Stomach (tissue), 9 donors: ENCODE measurements around the gene CC2D2B. TPM values are rescaled to one million over a fixed set of nuclear protein-coding genes. Genes with fewer than 3 reads are reported as not detected.
"Not testable (repeated sequence)": the region's sequence is repeated elsewhere in the genome, so short reads cannot be mapped to it uniquely, and the experiment has no call there.

Source experiments
- DNase-seq, 2 donors: peaks; one replicate each; pipeline versions ENCODE4 v3.0.0 to v3.0.0-alpha.2; 2013 to 2019
- H3K27ac ChIP-seq, 5 donors: fragments of 200-600 bp in 4 of 5; sonication (generic) in 4 of 5; one replicate each; pipeline ENCODE4 v1.5.1; 2013 to 2019; ENCODE audit warnings: mild to moderate bottlenecking in 1 of 5, moderate library complexity in 1 of 5
- H3K27me3 ChIP-seq, 3 donors: fragments of 200-600 bp; sonication (generic); one replicate each; pipeline ENCODE4 v1.5.1; 2017 to 2019; ENCODE audit warnings: mixed run types in 1 of 3
- H3K36me3 ChIP-seq, 4 donors: fragments of 200-600 bp; sonication (generic); 1 replicate in 3 of 4; 2 replicates in 1 of 4; pipeline ENCODE4 v1.5.1; 2016 to 2019
- H3K4me1 ChIP-seq, 4 donors: fragments of 200-600 bp; sonication (generic); one replicate each; pipeline ENCODE4 v1.5.1; 2016 to 2019
- H3K4me3 ChIP-seq, 4 donors: fragments of 200-600 bp; sonication (generic) in 3 of 4; one replicate each; pipeline ENCODE4 v1.5.1; 2016 to 2019; ENCODE audit warnings: mild to moderate bottlenecking in 1 of 4
- H3K9me3 ChIP-seq, 4 donors: fragments of 200-600 bp; sonication (generic); one replicate each; pipeline ENCODE4 v1.5.1; 2016 to 2019
- EP300 ChIP-seq: sonication (generic); formaldehyde crosslinking; IDR thresholded peaks from one replicate; pipeline ENCODE4 v1.6.1; 2017; ENCODE audit warnings: antibody characterized with exemption
- POLR2A ChIP-seq, 4 donors: fragments of 450-650 bp; IDR thresholded peaks; one replicate each; pipeline ENCODE4 v1.6.1; 2016; ENCODE audit warnings: antibody characterized with exemption in 4 of 4, control low read depth in 2 of 4, mild to moderate bottlenecking in 1 of 4, moderate library complexity in 1 of 4
- POLR2AphosphoS5 ChIP-seq, 3 donors: sonication (generic); formaldehyde crosslinking; IDR thresholded peaks; one replicate each; pipeline ENCODE4 v1.6.1; 2016; ENCODE audit warnings: antibody characterized with exemption in 3 of 3
- WGBS, 5 donors: extraction: QIAGEN DNeasy Blood & Tissue Kit in 3 of 5; methylation state at CpG; one replicate each; pipeline versions ENCODE4 v1.1.5 to v1.1.7; 2013 to 2018; 5-methylcytosine and 5-hydroxymethylcytosine counted together
- intact Hi-C: fragments of 100-400 bp; cut with DNase I; formaldehyde crosslinking; loops from one replicate; pipeline ENCODE4 v1.15.1; 2023; ENCODE audit warnings: low total_unique reads
- polyA plus RNA-seq, 3 donors: library from polyadenylated mRNA; stranded (reverse); fragments of 200-250 nt; gene quantifications; one replicate each; pipeline ENCODE4 v1.2.3, GENCODE V29; 2013
- total RNA-seq, 5 donors: library from RNA; depleted of rRNA; stranded (reverse); fragments of >200 nt; gene quantifications; one replicate each; pipeline versions ENCODE4 v1.1.0 to v1.2.3, GENCODE V29; 2014 to 2016
- TF ChIP-seq, protein P1 (sequence below), 7 experiments: fragments of 450-650 bp in 4 of 7; fragments of 200-600 bp in 3 of 7; sonication (generic) in 3 of 7; IDR thresholded peaks; one replicate each; pipeline ENCODE4 v1.5.1; 2016 to 2019; ENCODE audit warnings: antibody characterized with exemption in 7 of 7, control low read depth in 2 of 7, mild to moderate bottlenecking in 1 of 7
- donor health status: healthy with polysubstance abuse.
- donor health status: Bipolar disorder and iron deficiency.
- donor health status: healthy.

CC2D2B gene
- total and polyA plus RNA-seq, 8 donors, result 0.12 to 9.2 (median 1.2) TPM; not detected in 3

DNA sequence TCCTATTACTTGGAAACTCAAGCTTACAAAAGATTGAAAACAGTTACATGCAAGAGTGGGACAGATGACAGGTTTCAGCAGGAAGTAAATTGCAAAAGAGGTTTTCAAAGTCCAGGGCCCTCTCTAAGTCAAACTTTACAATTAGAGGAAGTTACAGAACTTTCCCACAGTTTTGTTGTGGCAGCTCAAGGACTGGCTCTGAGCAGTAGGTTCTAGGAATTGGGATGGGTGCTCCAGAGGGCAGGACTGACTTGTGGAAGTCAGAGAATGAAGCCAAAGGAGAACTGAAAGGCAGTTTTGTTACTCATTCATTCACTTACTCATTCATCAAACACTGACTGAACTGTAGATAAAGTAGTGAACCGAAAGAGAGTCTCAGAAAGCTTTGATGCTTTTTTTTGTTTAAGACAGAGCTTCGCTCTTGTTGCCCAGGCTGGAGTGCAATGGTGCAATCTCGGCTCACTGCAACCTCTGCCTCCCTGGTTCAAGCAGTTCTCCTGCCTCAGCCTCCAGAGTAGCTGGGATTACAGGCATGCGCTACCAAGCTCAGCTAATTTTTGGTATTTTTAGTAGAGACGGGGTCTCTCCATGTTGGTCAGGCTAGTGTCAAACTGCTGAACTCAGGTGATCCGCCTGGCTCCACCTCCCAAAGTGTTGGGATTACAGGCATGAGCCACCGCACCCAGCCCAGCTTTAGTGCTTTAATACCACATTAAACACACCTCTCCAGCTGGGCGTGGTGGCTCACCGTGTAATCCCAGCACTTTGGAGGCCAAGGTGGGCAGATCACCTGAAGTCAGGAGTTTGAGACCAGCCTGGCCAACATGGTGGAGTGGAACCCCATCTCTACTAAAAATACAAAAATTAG, 68.8 kb downstream of the CC2D2B start:
- Histone ChIP-seq H3K27me3 (no peaks in the 10 kb centered on the region), H3K4me3 (no peak overlapping the region), H3K9me3 (no peaks in the 10 kb centered on the region), H3K4me1 (no peaks in the 10 kb centered on the region), H3K36me3 (no peaks in the 10 kb centered on the region), H3K27ac (no peak overlapping the region)
- no peak for TF ChIP-seq EP300
- TF ChIP-seq POLR2A (IDR thresholded peaks at IDR 0.05), result no peak
- TF ChIP-seq, protein P1, sequence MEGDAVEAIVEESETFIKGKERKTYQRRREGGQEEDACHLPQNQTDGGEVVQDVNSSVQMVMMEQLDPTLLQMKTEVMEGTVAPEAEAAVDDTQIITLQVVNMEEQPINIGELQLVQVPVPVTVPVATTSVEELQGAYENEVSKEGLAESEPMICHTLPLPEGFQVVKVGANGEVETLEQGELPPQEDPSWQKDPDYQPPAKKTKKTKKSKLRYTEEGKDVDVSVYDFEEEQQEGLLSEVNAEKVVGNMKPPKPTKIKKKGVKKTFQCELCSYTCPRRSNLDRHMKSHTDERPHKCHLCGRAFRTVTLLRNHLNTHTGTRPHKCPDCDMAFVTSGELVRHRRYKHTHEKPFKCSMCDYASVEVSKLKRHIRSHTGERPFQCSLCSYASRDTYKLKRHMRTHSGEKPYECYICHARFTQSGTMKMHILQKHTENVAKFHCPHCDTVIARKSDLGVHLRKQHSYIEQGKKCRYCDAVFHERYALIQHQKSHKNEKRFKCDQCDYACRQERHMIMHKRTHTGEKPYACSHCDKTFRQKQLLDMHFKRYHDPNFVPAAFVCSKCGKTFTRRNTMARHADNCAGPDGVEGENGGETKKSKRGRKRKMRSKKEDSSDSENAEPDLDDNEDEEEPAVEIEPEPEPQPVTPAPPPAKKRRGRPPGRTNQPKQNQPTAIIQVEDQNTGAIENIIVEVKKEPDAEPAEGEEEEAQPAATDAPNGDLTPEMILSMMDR (IDR thresholded peaks at IDR 0.05), result no peak
- TF ChIP-seq POLR2AphosphoS5 (IDR thresholded peaks at IDR 0.05), result no peak
- intact Hi-C loops, result no loop called here
- 80 to 91% (median 86%) methylated on average over 8 to 9 of the region's 9 CpGs for WGBS, 5 donors
- DNase-seq, result no peak

- no peaks in the 10 kb centered on the region for H3K4me1 ChIP-seq
Measured at GRCh38 chr10:95982200-95982599, 74.4 kb downstream of the CC2D2B start.

GRCh38 chr10:95987685-95988426, 80.1 kb downstream of the CC2D2B start:
- DNase-seq, result no peak
- Histone ChIP-seq H3K27ac (no peak overlapping the region), H3K4me1 (no peaks in the 10 kb centered on the region), H3K9me3 (no peaks in the 10 kb centered on the region), H3K27me3 (no peaks in the 10 kb centered on the region), H3K36me3 (no peaks in the 10 kb centered on the region), H3K4me3 (no peak overlapping the region)
- TF ChIP-seq, protein P1 (IDR thresholded peaks at IDR 0.05), result no peak
- TF ChIP-seq POLR2AphosphoS5 (IDR thresholded peaks at IDR 0.05) (no peak), POLR2A (IDR thresholded peaks at IDR 0.05) (no peak), EP300 (no peak)
- intact Hi-C loops, result no loop called here
- 42 to 63% (median 58%) methylated on average over 2 of the region's 2 CpGs for WGBS, 5 donors

More at GRCh38 chr10:95982200-95982599, 74.4 kb downstream of the CC2D2B start:
- no peaks in the 10 kb centered on the region for H3K9me3 ChIP-seq
- H3K36me3 ChIP-seq, result no peaks in the 10 kb centered on the region
- intact Hi-C loops, result no loop called here
- no peak overlapping the region for H3K27ac ChIP-seq
- H3K4me3 ChIP-seq, result no peak overlapping the region
- H3K27me3 ChIP-seq, result no peaks in the 10 kb centered on the region
- no peak for DNase-seq
- TF ChIP-seq POLR2AphosphoS5 (IDR thresholded peaks at IDR 0.05) (no peak), POLR2A (IDR thresholded peaks at IDR 0.05) (no peak), EP300 (no peak)
- TF ChIP-seq, protein P1 (IDR thresholded peaks at IDR 0.05), result no peak
- WGBS, 5 donors, result 77 to 95% (median 94%) methylated on average over 2 of the region's 2 CpGs

DNA sequence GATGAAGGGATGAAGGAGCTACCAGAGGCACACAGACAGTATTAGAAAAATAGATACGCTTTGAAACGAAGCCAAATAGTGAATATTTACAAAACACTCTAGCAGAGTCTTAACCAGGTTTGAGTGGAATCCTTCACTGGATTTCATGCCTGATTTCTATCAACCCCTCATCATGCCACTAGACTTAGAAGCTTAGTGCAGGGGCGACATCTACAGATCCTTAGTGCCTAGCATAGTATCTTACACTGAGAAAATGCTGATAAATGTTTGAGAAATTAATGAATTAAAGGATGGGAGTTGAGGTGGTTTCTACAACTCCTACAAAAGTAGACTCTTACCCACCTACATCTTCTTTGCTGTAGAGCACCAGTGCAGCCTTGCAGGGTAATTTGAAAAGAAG, 80.9 kb downstream of the CC2D2B start:
- 71 to 87% (median 83%) methylated on average over 3 of the region's 3 CpGs for WGBS, 5 donors
- no peak for DNase-seq
- H3K4me3 ChIP-seq, result no peak overlapping the region
- no peaks in the 10 kb centered on the region for H3K4me1 ChIP-seq
- intact Hi-C loops, result no loop called here
- H3K27ac ChIP-seq, result no peak overlapping the region
- no peaks in the 10 kb centered on the region for H3K9me3 ChIP-seq
- no peaks in the 10 kb centered on the region for H3K27me3 ChIP-seq
- no peaks in the 10 kb centered on the region for H3K36me3 ChIP-seq
- TF ChIP-seq POLR2A (IDR thresholded peaks at IDR 0.05), result no peak
- TF ChIP-seq, protein P1 (IDR thresholded peaks at IDR 0.05), result no peak
- TF ChIP-seq EP300, result no peak
- no peak for TF ChIP-seq POLR2AphosphoS5 (IDR thresholded peaks at IDR 0.05)

- H3K4me1 ChIP-seq, DNase-seq, H3K9me3 ChIP-seq, H3K36me3 ChIP-seq, intact Hi-C loops, H3K27ac ChIP-seq, H3K4me3 ChIP-seq, H3K27me3 ChIP-seq: not testable (repeated sequence)
- 86 to 95% (median 90%) methylated on average over 11 of the region's 11 CpGs for WGBS, 5 donors
Measured at GRCh38 chr10:95994376-95994775, 86.6 kb downstream of the CC2D2B start.
